NCI-H510A treated with DMSO at 0.1 percent for 48 hours (cell line): Measurements from ENCODE around the gene GPAT2.
"Not testable (repeated sequence)": the region's sequence is repeated elsewhere in the genome, so short reads cannot be mapped to it uniquely, and the experiment has no call there.

Experiments
- DNase-seq: peaks from one replicate; lab custom pipeline; 2025; lab: John Stamatoyannopoulos, UW

Gene GPAT2

GRCh38 chr2:96065381-96065930 is 30.7 kb upstream of the GPAT2 start:
- DNase-seq = no peak

GRCh38 chr2:96064760-96065159 is 30.0 kb upstream of the GPAT2 start:
- not testable (repeated sequence) for DNase-seq

GRCh38 chr2:96064047-96064675 is 29.4 kb upstream of the GPAT2 start:
- DNase-seq = not testable (repeated sequence)

GRCh38 chr2:96063116-96063899 is 28.6 kb upstream of the GPAT2 start:
- not testable (repeated sequence) for DNase-seq

- DNase-seq = not testable (repeated sequence)
Measured at GRCh38 chr2:96062483-96062882, 27.8 kb upstream of the GPAT2 start.

- not testable (repeated sequence) for DNase-seq
Measured at GRCh38 chr2:96061901-96062300, 27.2 kb upstream of the GPAT2 start.

GRCh38 chr2:96061197-96061817 is 26.6 kb upstream of the GPAT2 start:
- DNase-seq = not testable (repeated sequence)

GRCh38 chr2:96060325-96060724 is 25.6 kb upstream of the GPAT2 start:
- DNase-seq = not testable (repeated sequence)

- not testable (repeated sequence) for DNase-seq
Measured at GRCh38 chr2:96059443-96059842, 24.7 kb upstream of the GPAT2 start.

- not testable (repeated sequence) for DNase-seq
Measured at GRCh38 chr2:96055830-96056229, 21.1 kb upstream of the GPAT2 start.

- not testable (repeated sequence) for DNase-seq
Measured at GRCh38 chr2:96054537-96054936, 19.8 kb upstream of the GPAT2 start.

GRCh38 chr2:96053385-96053784 is 18.7 kb upstream of the GPAT2 start:
- DNase-seq = not testable (repeated sequence)

GRCh38 chr2:96052632-96053031 is 17.9 kb upstream of the GPAT2 start:
- not testable (repeated sequence) for DNase-seq

GRCh38 chr2:96049917-96050262 is 15.2 kb upstream of the GPAT2 start:
- not testable (repeated sequence) for DNase-seq

GRCh38 chr2:96049049-96049916 is 14.6 kb upstream of the GPAT2 start:
- not testable (repeated sequence) for DNase-seq

- not testable (repeated sequence) for DNase-seq
Measured at GRCh38 chr2:96035554-96035953, 838 bp upstream of the GPAT2 start.

GRCh38 chr2:96033997-96034396 is 719 bp downstream of the GPAT2 start:
- not testable (repeated sequence) for DNase-seq

GRCh38 chr2:96027725-96028325 is 6.9 kb downstream of the GPAT2 start:
- DNase-seq = not testable (repeated sequence)

- not testable (repeated sequence) for DNase-seq
Measured at GRCh38 chr2:96025755-96026154, 9.0 kb downstream of the GPAT2 start.

- DNase-seq = no peak
Measured at GRCh38 chr2:96025194-96025492, 9.6 kb downstream of the GPAT2 start.
